HCT116 (cell line): ENCODE data around the gene NUP50.

Source experiments
- POLR2A ChIP-seq: IDR thresholded peaks from 2 replicates; pipeline ENCODE4 v1.7.0; 2011; ENCODE audit warnings: borderline replicate concordance; ENCODE audit not compliant: insufficient read depth, insufficient read length; ENCODE audit errors: extremely low read depth
- POLR2AphosphoS5 ChIP-seq: IDR thresholded peaks from 2 replicates; pipeline ENCODE4 v1.6.1; 2011; ENCODE audit warnings: mild to moderate bottlenecking, low read depth, low read length, moderate library complexity
- SIN3A ChIP-seq: IDR thresholded peaks from 2 replicates; pipeline ENCODE4 v1.6.1; 2012; ENCODE audit warnings: low read depth
- SP1 ChIP-seq: IDR thresholded peaks from 2 replicates; pipeline ENCODE4 v1.6.1; 2012; ENCODE audit warnings: low read depth
- ZFX ChIP-seq: fragments of 450-650 bp; IDR thresholded peaks from 2 replicates; pipeline ENCODE4 v1.6.1; 2017

GRCh38 chr22:45208993-45209838 is 45.5 kb downstream of the NUP50 start:
- TF ChIP-seq ZFX (no peak), SP1 (no peak), POLR2AphosphoS5 (no peak), SIN3A (no peak), POLR2A (no peak)
